ENCODE data around the gene CTRB2.

CTRB2 gene

GRCh38 chr16:75238853-75239541, 32.0 kb upstream of the CTRB2 start:
- TF ChIP-seq CTCF (conservative IDR thresholded peaks at IDR 0.05), result no peak
- H3K27ac ChIP-seq, result no peak overlapping the region

GRCh38 chr16:75238132-75238852, 31.3 kb upstream of the CTRB2 start:
- no peak for TF ChIP-seq CTCF (conservative IDR thresholded peaks at IDR 0.05)
- H3K27ac ChIP-seq, result no peak overlapping the region

- no peak for TF ChIP-seq CTCF (conservative IDR thresholded peaks at IDR 0.05)
- no peak overlapping the region for H3K27ac ChIP-seq
Measured at GRCh38 chr16:75237398-75238131, 30.6 kb upstream of the CTRB2 start.

GRCh38 chr16:75236736-75237397, 29.9 kb upstream of the CTRB2 start:
- H3K27ac ChIP-seq, result no peak overlapping the region
- TF ChIP-seq CTCF (conservative IDR thresholded peaks at IDR 0.05), result no peak

GRCh38 chr16:75236232-75236631, 29.3 kb upstream of the CTRB2 start:
- TF ChIP-seq CTCF (conservative IDR thresholded peaks at IDR 0.05), result no peak
- no peak overlapping the region for H3K27ac ChIP-seq

GRCh38 chr16:75235721-75236193, 28.8 kb upstream of the CTRB2 start:
- H3K27ac ChIP-seq, result no peak overlapping the region
- no peak for TF ChIP-seq CTCF (conservative IDR thresholded peaks at IDR 0.05)

Data from VCaP (cell line).